HG02588 (cell line): Measurements from ENCODE around the gene OR10A7.
"Not testable (repeated sequence)": the region's sequence is repeated elsewhere in the genome, so short reads cannot be mapped to it uniquely, and the experiment has no call there.

Experiments used
- ATAC-seq: cut with Tn5 transposase; IDR thresholded peaks from one replicate; pipeline ENCODE4 v1.9.1; 2021; ENCODE audit warnings: mild to moderate bottlenecking, moderate library complexity; ENCODE audit not compliant: unreplicated experiment

OR10A7 gene

GRCh38 chr12:55220725-55221124 is at the start of gene OR10A7:
Gene OR10A7 (plus strand): TSS chr12:55221025. CDS start chr12:55221025, 0 bp downstream.
- ATAC-seq, result no peak

GRCh38 chr12:55171445-55171844 is 49.4 kb upstream of the OR10A7 start:
- ATAC-seq, result no peak

- not testable (repeated sequence) for ATAC-seq
Measured at GRCh38 chr12:55171846-55172245, 49.0 kb upstream of the OR10A7 start.

GRCh38 chr12:55172686-55173085 is 48.1 kb upstream of the OR10A7 start:
- ATAC-seq, result no peak

GRCh38 chr12:55173456-55173855 is 47.4 kb upstream of the OR10A7 start:
- no peak for ATAC-seq

- no peak for ATAC-seq
Measured at GRCh38 chr12:55188573-55188972, 32.3 kb upstream of the OR10A7 start.

- peak; percentile 84 for ATAC-seq
Measured at GRCh38 chr12:55188974-55189556, 31.8 kb upstream of the OR10A7 start.

GRCh38 chr12:55194382-55194781 is 26.4 kb upstream of the OR10A7 start:
- no peak for ATAC-seq

- ATAC-seq, result no peak
Measured at GRCh38 chr12:55226523-55226922, 5.7 kb downstream of the OR10A7 start.

- no peak for ATAC-seq
Measured at GRCh38 chr12:55227643-55228042, 6.8 kb downstream of the OR10A7 start.

- no peak for ATAC-seq
Measured at GRCh38 chr12:55244309-55244708, 23.5 kb downstream of the OR10A7 start, which contains the start of gene OR6C74. Gene OR6C74 (plus strand): TSS chr12:55244609. CDS start chr12:55247288, 2,679 bp downstream.

GRCh38 chr12:55246159-55246558 is 25.3 kb downstream of the OR10A7 start:
- no peak for ATAC-seq

- ATAC-seq, result no peak
Measured at GRCh38 chr12:55250944-55251343, 30.1 kb downstream of the OR10A7 start.

- no peak for ATAC-seq
Measured at GRCh38 chr12:55253281-55253680, 32.5 kb downstream of the OR10A7 start.

- ATAC-seq, result no peak
Measured at GRCh38 chr12:55256831-55257230, 36.0 kb downstream of the OR10A7 start.

GRCh38 chr12:55258303-55258702 is 37.5 kb downstream of the OR10A7 start:
- no peak for ATAC-seq
